Mesothelial cell of epicardium (in vitro differentiated cells): ENCODE data around the gene CACNG5. TPM values are rescaled to one million over a fixed set of nuclear protein-coding genes. Genes with fewer than 3 reads are reported as not detected.

Experiments used
- DNase-seq, 2 experiments: peaks; one replicate each; pipeline ENCODE4 v3.0.0; 2021; ENCODE audit warnings: low spot score in 2 of 2; ENCODE audit not compliant: unreplicated experiment in 2 of 2
- H3K27ac Mint-ChIP-seq: 2 replicates; pipeline ENCODE4 v1.8.0; 2021; ENCODE audit warnings: mixed read lengths
- H3K27me3 Mint-ChIP-seq: 2 replicates; pipeline ENCODE4 v1.8.0; 2021; ENCODE audit warnings: low read depth, mixed read lengths
- H3K36me3 Mint-ChIP-seq: 2 replicates; pipeline ENCODE4 v1.8.0; 2021; ENCODE audit warnings: mixed read lengths
- H3K4me1 Mint-ChIP-seq: 2 replicates; pipeline ENCODE4 v1.8.0; 2021; ENCODE audit warnings: mixed read lengths
- H3K4me3 Mint-ChIP-seq: 2 replicates; pipeline ENCODE4 v1.8.0; 2021; ENCODE audit warnings: mild to moderate bottlenecking, moderate library complexity, mixed read lengths
- H3K9me3 Mint-ChIP-seq: 2 replicates; pipeline ENCODE4 v1.8.0; 2021; ENCODE audit warnings: mixed read lengths
- CTCF ChIP-seq: fragments of 200-600 bp; sonication (generic); IDR thresholded peaks from one replicate; pipeline ENCODE4 v1.5.0; 2021; ENCODE audit warnings: antibody characterized with exemption; ENCODE audit not compliant: unreplicated experiment
- total RNA-seq: library from RNA; stranded (reverse); gene quantifications from 3 replicates; pipeline ENCODE4 v1.2.1, GENCODE V29; 2021

CACNG5 gene
- total RNA-seq, 1 donor from 2014 or later: not detected

- peaks cover 17% of the 10 kb centered on the region for H3K9me3 Mint-ChIP-seq
- peaks cover 3% of the 10 kb centered on the region for H3K36me3 Mint-ChIP-seq
- H3K27me3 Mint-ChIP-seq: peaks cover 35% of the 10 kb centered on the region
- no peak overlapping the region for H3K4me3 Mint-ChIP-seq
- TF ChIP-seq CTCF: no peak
- no peak overlapping the region for H3K27ac Mint-ChIP-seq
- H3K4me1 Mint-ChIP-seq: no peaks in the 10 kb centered on the region
- no peak for DNase-seq
Observed at GRCh38 chr17:66859353-66859752, 24.4 kb downstream of the CACNG5 start.

DNA sequence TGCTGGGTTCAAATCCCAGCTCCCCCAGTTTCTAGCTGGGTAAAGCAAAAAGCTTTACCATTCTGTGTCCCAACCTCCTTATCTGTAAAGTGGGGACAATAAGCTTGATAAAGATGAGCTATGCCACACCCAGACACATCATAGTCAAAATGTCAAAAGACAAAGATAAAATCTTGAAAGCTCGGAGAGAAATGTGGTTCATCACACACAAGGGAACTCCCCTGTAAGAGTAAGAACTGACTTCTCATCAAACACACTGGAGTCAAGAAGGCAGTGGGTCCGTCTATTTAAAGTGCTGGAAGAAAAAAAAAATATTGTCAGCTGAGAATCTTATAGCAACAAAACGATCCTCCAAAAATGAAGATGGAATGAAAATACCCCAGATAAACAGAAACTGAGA is 25.3 kb downstream of the CACNG5 start:
- Mint-ChIP-seq H3K27me3 (peaks cover 38% of the 10 kb centered on the region), H3K9me3 (peaks cover 9% of the 10 kb centered on the region), H3K27ac (no peak overlapping the region), H3K4me3 (no peak overlapping the region), H3K36me3 (no peaks in the 10 kb centered on the region), H3K4me1 (no peaks in the 10 kb centered on the region)
- TF ChIP-seq CTCF: no peak
- DNase-seq: no peak

DNA sequence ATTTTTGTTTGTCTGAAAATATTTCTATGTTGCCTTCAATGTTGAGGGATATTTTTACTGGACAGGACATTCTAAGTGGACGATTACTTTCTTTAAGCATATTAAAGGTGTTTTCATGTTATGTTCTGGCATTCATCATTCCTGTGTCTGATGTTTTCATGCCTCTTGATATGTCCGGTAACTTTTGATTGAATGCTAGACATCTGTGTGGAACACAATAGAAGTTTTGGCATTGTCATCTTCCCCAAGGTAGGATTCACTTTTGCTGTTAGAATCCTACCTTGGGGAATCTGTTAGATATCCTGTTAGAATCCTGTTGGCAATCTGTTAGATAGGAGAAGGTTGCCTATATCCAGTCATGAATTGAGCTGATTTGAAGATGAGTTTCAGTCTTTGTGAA is 28.9 kb downstream of the CACNG5 start:
- no peaks in the 10 kb centered on the region for H3K4me1 Mint-ChIP-seq
- H3K27ac Mint-ChIP-seq: no peak overlapping the region
- no peaks in the 10 kb centered on the region for H3K36me3 Mint-ChIP-seq
- no peak for TF ChIP-seq CTCF
- no peak overlapping the region for H3K4me3 Mint-ChIP-seq
- H3K27me3 Mint-ChIP-seq: peaks cover 41% of the 10 kb centered on the region
- DNase-seq: no peak
- H3K9me3 Mint-ChIP-seq: peaks cover 14% of the 10 kb centered on the region

DNA sequence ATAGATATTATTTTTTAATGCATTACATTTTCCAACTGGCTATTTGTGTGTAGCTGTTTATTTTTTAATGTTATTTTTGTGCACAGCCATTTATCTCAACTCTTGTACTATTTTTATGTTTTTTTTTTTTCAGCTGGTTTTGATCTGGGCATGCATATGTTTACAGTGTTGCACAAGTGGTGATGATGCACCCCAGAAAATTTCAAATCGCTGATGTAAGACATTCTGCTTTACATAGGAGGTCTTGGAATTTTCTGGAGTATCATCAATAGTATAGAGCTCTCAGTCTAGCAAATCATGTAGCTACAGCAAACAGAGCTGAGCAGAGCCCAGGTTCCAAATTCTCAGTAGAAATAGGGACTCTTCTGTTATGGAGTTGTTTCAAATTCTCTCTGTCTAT is 30.2 kb downstream of the CACNG5 start:
- no peak for DNase-seq
- peaks cover 37% of the 10 kb centered on the region for H3K27me3 Mint-ChIP-seq
- no peak for TF ChIP-seq CTCF
- H3K4me3 Mint-ChIP-seq: no peak overlapping the region
- peaks cover 17% of the 10 kb centered on the region for H3K9me3 Mint-ChIP-seq
- no peaks in the 10 kb centered on the region for H3K36me3 Mint-ChIP-seq
- no peaks in the 10 kb centered on the region for H3K4me1 Mint-ChIP-seq
- H3K27ac Mint-ChIP-seq: no peak overlapping the region

DNA sequence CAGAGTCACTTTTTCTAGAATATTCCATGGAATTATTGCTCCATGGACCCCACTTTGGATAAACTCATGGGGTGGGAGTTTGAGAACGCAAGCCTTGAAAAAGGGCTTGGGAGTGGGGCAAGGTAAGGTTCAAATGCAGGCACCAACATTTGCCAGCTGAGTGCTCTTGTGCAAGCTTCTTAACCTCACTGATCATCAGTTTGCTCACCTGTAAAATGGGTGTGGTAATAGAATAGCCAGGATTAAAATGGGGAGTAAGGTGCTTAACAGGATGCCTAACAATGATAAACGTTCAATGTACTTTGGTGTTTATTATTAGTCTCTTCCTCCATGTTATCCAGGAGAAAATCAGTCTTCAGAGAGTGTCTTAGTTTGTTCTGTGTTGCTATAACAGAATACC is 39.0 kb downstream of the CACNG5 start:
- Mint-ChIP-seq H3K36me3 (no peaks in the 10 kb centered on the region), H3K4me3 (no peak overlapping the region), H3K4me1 (no peaks in the 10 kb centered on the region), H3K9me3 (peaks cover 6% of the 10 kb centered on the region), H3K27me3 (peaks cover 37% of the 10 kb centered on the region), H3K27ac (no peak overlapping the region)
- no peak for DNase-seq
- TF ChIP-seq CTCF: no peak

DNA sequence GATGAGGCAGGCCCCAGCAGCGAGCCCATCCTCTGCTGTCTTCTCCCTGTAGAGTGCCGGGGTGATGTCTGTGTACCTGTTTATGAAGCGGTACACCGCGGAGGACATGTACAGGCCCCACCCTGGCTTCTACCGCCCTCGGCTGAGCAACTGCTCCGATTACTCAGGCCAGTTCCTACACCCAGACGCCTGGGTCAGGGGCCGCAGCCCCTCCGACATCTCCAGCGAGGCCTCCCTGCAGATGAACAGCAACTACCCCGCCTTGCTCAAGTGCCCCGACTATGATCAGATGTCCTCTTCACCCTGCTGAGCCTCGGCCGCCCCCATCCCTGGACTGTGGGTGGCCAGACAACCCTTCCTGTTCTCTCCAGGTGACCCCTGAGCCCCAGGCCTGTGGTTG is 50.0 kb downstream of the CACNG5 start:
- Mint-ChIP-seq H3K27me3 (peaks cover 13% of the 10 kb centered on the region), H3K9me3 (peaks cover 23% of the 10 kb centered on the region), H3K27ac (no peak overlapping the region), H3K36me3 (no peaks in the 10 kb centered on the region), H3K4me1 (no peaks in the 10 kb centered on the region), H3K4me3 (no peak overlapping the region)
- TF ChIP-seq CTCF: no peak
- DNase-seq: no peak
